Common myeloid progenitor, CD34-positive (primary cell): ENCODE results near the gene BSND.

ENCODE experiments used
- CTCF ChIA-PET: fragments of 350-600 bp; sonication (Branson Sonifier 250); formaldehyde crosslinking; loops from one replicate; lab custom pipeline; 2021; ENCODE audit warnings: antibody characterized with exemption; lab: Charles Lee
- POLR2A ChIA-PET: fragments of 350-600 bp; sonication (Branson Sonifier 250); formaldehyde crosslinking; loops from one replicate; lab custom pipeline; 2021; ENCODE audit warnings: antibody characterized with exemption; lab: Charles Lee
- DNase-seq, 3 donors: peaks; one replicate each; pipeline versions ENCODE4 v3.0.0 to v3.0.0-alpha.2; 2013
- H3K27ac ChIP-seq, 2 experiments: 1 replicate in 1 of 2; 2 replicates in 1 of 2; pipeline ENCODE4 v1.7.0; 2013; ENCODE audit warnings: inconsistent platforms in 2 of 2, low read length in 2 of 2, mild to moderate bottlenecking in 2 of 2, low read depth in 1 of 2, moderate library complexity in 1 of 2; ENCODE audit not compliant: severe bottlenecking in 2 of 2, insufficient read depth in 1 of 2, poor library complexity in 1 of 2
- H3K27me3 ChIP-seq, 5 experiments: replicated peaks in 2 of 5; 1 replicate in 3 of 5; 2 replicates in 2 of 5; pipeline versions ENCODE4 v1.6.1 to v1.7.0; 2013; ENCODE audit warnings: low read length in 4 of 5, mild to moderate bottlenecking in 2 of 5, moderate library complexity in 2 of 5, inconsistent platforms in 1 of 5; ENCODE audit not compliant: insufficient read depth in 5 of 5, control insufficient read depth in 4 of 5
- H3K36me3 ChIP-seq, 4 experiments: 1 replicate in 2 of 4; 2 replicates in 2 of 4; pipeline versions ENCODE4 v1.6.1 to v1.7.0; 2013; ENCODE audit warnings: low read length in 3 of 4, control low read depth in 1 of 4, mild to moderate bottlenecking in 1 of 4; ENCODE audit not compliant: control insufficient read depth in 4 of 4, insufficient read depth in 4 of 4
- H3K4me1 ChIP-seq, 4 experiments: 1 replicate in 3 of 4; 2 replicates in 1 of 4; pipeline versions ENCODE4 v1.6.1 to v1.7.1; 2013; ENCODE audit warnings: low read length in 3 of 4, mild to moderate bottlenecking in 3 of 4, control low read depth in 1 of 4, inconsistent platforms in 1 of 4, moderate library complexity in 1 of 4; ENCODE audit not compliant: control insufficient read depth in 4 of 4, insufficient read depth in 4 of 4; ENCODE audit errors: control extremely low read depth in 1 of 4
- H3K4me3 ChIP-seq, 7 experiments: 1 replicate in 4 of 7; 2 replicates in 3 of 7; pipeline versions ENCODE4 v1.5.1 to v1.7.0; 2013; ENCODE audit warnings: mild to moderate bottlenecking in 7 of 7, low read length in 6 of 7, moderate library complexity in 6 of 7, inconsistent platforms in 2 of 7, low read depth in 2 of 7, control low read depth in 1 of 7; ENCODE audit not compliant: insufficient read depth in 4 of 7, control insufficient read depth in 1 of 7; ENCODE audit errors: extremely low read depth in 1 of 7
- H3K9me3 ChIP-seq, 5 experiments: 1 replicate in 4 of 5; 2 replicates in 1 of 5; pipeline versions ENCODE4 v1.6.1 to v1.7.1; 2013; ENCODE audit warnings: low read length in 4 of 5, mild to moderate bottlenecking in 2 of 5, inconsistent platforms in 1 of 5, low read depth in 1 of 5, moderate library complexity in 1 of 5; ENCODE audit not compliant: control insufficient read depth in 4 of 5, insufficient read depth in 2 of 5; ENCODE audit errors: control extremely low read depth in 1 of 5
- WGBS: methylation state at CpG from one replicate; pipeline ENCODE4 v1.1.5; 2013; ENCODE audit not compliant: insufficient coverage; 5-methylcytosine and 5-hydroxymethylcytosine counted together

Gene BSND

DNA sequence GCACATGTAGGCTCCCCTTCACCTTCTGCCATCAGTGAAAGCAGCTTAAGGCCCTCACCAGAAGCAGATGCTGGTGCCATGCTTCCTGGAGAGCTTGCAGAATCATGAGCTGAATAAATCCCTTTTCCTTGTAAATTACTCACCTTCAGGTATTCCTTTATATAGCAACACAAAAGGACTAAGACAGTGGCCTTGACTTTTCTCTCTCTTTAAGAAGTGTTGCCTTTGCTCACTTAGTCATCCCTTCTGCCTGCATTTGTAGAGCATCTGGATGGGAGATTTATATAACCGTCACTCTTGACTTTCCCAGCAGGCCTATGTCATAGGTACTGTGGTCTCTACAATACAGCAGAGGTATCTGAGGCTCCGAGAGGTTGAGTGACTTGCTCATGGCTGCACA, 44.3 kb downstream of the BSND start:
- no peak overlapping the region for H3K27ac ChIP-seq
- 100% methylated on average over 2 of the region's 2 CpGs for WGBS
- ChIA-PET CTCF (no interaction called here), POLR2A (no interaction called here)
- H3K4me1 ChIP-seq, result peaks cover 0 to 16% (median 10%) of the 10 kb centered on the region in 4 experiments
- no peaks in the 10 kb centered on the region for H3K9me3 ChIP-seq
- DNase-seq, result no peak
- no peaks in the 10 kb centered on the region for H3K36me3 ChIP-seq
- peaks cover 5 to 48% (median 31%) of the 10 kb centered on the region in 5 experiments for H3K27me3 ChIP-seq
- H3K4me3 ChIP-seq, result no peak overlapping the region

- CTCF ChIA-PET, result no interaction called here
These were observed 45.0 kb downstream of the BSND start for GRCh38 chr1:55043726-55044125.

DNA sequence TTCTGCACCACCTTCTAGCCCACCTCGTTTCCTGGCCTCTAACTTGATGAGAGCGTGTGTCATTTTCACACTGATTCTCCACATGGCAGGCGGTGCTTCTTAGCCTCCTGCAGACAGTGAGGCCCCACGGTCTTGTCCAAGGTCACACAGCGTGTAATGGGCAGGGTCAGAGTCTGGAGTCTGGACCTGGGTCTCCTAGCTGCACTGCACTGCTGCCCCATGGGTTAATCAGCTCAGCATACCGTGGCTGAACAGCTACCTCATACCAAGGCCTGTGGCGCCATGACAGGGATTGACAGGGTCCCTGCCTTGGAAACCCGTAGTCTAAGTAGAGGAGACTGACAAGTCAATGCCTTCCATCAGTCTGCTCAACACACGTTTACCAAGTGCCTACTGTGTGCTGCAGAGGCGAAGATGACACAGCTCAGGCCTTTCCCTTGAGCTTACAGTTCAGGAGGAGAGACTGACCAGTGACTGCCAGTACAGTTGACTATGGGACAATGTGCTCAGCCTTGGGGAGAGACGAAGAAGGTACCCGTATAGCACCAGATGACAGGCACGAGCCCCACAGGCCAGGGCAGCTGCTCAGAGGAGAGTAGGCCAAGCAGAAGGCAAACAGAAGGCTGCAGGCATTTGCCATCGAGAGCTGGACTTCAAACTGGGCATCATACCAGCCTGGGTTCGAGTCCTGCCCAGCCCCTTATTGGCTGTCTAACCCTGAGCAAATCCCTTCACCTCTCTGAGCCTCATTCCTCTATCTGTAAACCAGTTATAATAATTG, 46.1 kb downstream of the BSND start:
- H3K27me3 ChIP-seq, result peaks cover 0 to 30% (median 21%) of the 10 kb centered on the region in 5 experiments
- H3K27ac ChIP-seq, result no peak overlapping the region
- no peak overlapping the region for H3K4me3 ChIP-seq
- H3K36me3 ChIP-seq, result no peaks in the 10 kb centered on the region
- DNase-seq, result no peak
- H3K9me3 ChIP-seq, result no peaks in the 10 kb centered on the region
- ChIA-PET POLR2A (no interaction called here), CTCF (no interaction called here)
- 97% methylated on average over 13 of the region's 15 CpGs for WGBS
- H3K4me1 ChIP-seq, result peaks cover 0 to 9% (median 3%) of the 10 kb centered on the region in 4 experiments

More at GRCh38 chr1:55043726-55044125, 45.0 kb downstream of the BSND start:
- peaks cover 2 to 41% (median 26%) of the 10 kb centered on the region in 5 experiments for H3K27me3 ChIP-seq
- POLR2A ChIA-PET, result no interaction called here
- no peaks in the 10 kb centered on the region for H3K9me3 ChIP-seq
- H3K4me1 ChIP-seq, result peaks cover 0 to 16% (median 10%) of the 10 kb centered on the region in 4 experiments
- no peak overlapping the region for H3K4me3 ChIP-seq
- no peak for DNase-seq
- WGBS, result 98% methylated on average over 8 of the region's 9 CpGs
- no peak overlapping the region for H3K27ac ChIP-seq
- no peaks in the 10 kb centered on the region for H3K36me3 ChIP-seq

DNA sequence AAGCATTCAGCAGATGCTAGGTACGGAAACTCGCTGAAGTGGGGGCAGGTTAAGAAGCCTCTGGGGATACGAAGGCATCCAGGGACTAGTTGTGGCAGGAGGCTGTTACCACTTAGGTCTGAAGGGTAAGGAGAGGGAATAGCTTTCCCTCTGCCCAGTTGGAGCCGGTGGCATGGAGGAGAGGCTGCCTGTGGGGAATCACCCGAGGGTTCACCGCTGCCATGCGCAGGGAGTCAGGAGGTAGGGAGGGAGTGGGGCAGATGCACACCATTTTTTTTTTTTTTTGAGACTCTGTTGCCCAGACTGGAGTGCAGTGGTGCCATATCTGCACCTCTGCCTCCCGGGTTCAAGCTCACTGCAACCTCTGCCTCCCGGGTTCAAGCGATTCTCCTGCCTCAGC, 46.7 kb downstream of the BSND start:
- H3K4me1 ChIP-seq, result peaks cover 0 to 3% (median under 1%) of the 10 kb centered on the region in 4 experiments
- ChIA-PET CTCF (no interaction called here), POLR2A (no interaction called here)
- no peak overlapping the region for H3K4me3 ChIP-seq
- H3K27ac ChIP-seq, result no peak overlapping the region
- no peak for DNase-seq
- peaks cover 0 to 24% (median 17%) of the 10 kb centered on the region in 5 experiments for H3K27me3 ChIP-seq
- no peaks in the 10 kb centered on the region for H3K36me3 ChIP-seq
- H3K9me3 ChIP-seq, result no peaks in the 10 kb centered on the region
- WGBS, result 99% methylated on average over 7 of the region's 10 CpGs

DNA sequence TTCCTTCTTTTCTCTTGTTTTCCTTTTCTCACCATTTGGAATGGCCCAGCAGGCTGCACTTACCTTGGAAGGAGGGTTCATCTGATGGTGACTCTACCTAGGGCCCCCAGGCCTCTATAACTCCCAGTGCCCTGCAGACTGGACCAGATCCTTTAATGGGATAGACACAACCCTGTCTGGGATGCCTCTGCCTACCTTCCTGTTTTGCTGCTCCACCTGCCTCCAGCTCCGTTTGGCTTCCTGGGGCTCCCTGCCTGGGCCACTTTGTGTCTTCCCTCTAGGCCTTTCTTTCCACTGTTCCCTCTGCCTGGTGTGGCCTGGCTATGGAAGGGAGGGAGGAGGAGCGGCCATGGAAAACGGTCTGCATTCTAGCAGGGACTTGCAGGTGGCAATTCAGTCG, 48.1 kb downstream of the BSND start:
- 100% methylated on average over 1 of the region's 4 CpGs for WGBS
- Histone ChIP-seq H3K9me3 (no peaks in the 10 kb centered on the region), H3K4me3 (no peak overlapping the region), H3K36me3 (no peaks in the 10 kb centered on the region), H3K27me3 (peaks cover 0 to 10% (median 8%) of the 10 kb centered on the region in 5 experiments), H3K27ac (no peak overlapping the region), H3K4me1 (no peaks in the 10 kb centered on the region)
- ChIA-PET POLR2A (no interaction called here), CTCF (interaction anchor here (0.9 kb wide), 1 partner anchor 94 kb away, joined by 3 read pairs; no protein-coding TSS in a partner anchor)
- DNase-seq, result no peak

DNA sequence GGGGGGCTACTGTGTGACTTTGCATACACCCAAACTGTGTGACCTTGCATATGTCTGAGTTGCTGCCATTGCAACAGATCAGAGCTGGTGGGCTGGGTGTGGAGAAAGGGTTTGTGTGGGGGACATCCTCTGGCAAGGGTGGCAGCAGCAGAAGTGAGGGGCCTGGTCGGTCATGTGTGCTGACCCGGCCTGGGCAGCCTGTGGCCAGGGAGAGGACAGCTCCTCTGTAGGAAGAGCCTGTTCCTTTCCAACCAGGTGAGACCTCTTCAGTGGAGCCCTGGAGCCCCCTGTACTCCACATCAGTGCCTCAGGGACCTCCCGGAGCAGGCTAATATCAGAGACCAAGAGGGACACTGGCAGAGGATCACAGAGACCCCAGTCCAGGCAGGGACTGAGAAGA, 48.9 kb downstream of the BSND start:
- Histone ChIP-seq H3K27me3 (peaks cover 0 to 3% (median 2%) of the 10 kb centered on the region in 5 experiments), H3K4me3 (no peak overlapping the region), H3K4me1 (no peaks in the 10 kb centered on the region), H3K27ac (no peak overlapping the region), H3K9me3 (no peaks in the 10 kb centered on the region), H3K36me3 (no peaks in the 10 kb centered on the region)
- no peak for DNase-seq
- CTCF ChIA-PET, result interaction anchor here (0.9 kb wide), 1 partner anchor 95 kb away, joined by 3 read pairs; no protein-coding TSS in a partner anchor
- 100% methylated on average over 3 of the region's 3 CpGs for WGBS
- POLR2A ChIA-PET, result interaction anchor here (0.6 kb wide), 1 partner anchor 1073 kb away, joined by 3 read pairs; no protein-coding TSS in a partner anchor
